Measurements from ENCODE around the gene C3orf52. TPM values are rescaled to one million over a fixed set of nuclear protein-coding genes. Genes with fewer than 3 reads are reported as not detected.

Gene C3orf52
- total RNA-seq, 1 donor from 2014 or later = 1.4 TPM

- DNase-seq (ENCODE audit: extremely low spot score, unreplicated experiment) = no peak
- Mint-ChIP-seq H3K27ac (ENCODE audit: unreplicated experiment) (peak overlapping the region; percentile 61), H3K4me1 (ENCODE audit: unreplicated experiment) (peaks cover 33% of the 10 kb centered on the region), H3K27me3 (ENCODE audit: unreplicated experiment) (no peaks in the 10 kb centered on the region), H3K4me3 (ENCODE audit: unreplicated experiment) (no peak overlapping the region), H3K36me3 (ENCODE audit: unreplicated experiment) (peaks cover 2% of the 10 kb centered on the region), H3K9me3 (ENCODE audit: unreplicated experiment) (peaks cover 6% of the 10 kb centered on the region)
- TF ChIP-seq CTCF (IDR thresholded peaks at IDR 0.05) = no peak
These were observed 11.2 kb downstream of the C3orf52 start for GRCh38 chr3:112097378-112097777.

DNA sequence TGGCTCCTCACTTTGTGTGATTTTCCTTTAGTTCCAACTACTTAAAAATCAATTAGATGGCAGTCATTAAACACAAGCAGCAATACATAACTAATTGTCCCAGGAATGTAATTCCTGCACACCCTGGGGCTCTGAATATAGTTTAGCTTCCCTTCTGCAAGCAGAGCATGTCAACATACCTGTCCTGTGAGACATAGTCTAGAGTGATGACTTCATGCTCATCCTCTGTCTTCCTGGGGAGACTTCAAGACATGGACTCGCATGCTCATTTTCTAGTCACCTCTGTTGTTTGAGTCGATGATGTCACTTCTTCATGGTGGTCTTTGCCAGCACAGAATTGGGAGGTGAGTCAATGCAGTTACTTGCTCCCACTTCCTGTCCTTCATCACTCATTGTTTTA, 15.7 kb downstream of the C3orf52 start:
- H3K36me3 Mint-ChIP-seq (ENCODE audit: unreplicated experiment) = no peaks in the 10 kb centered on the region
- no peaks in the 10 kb centered on the region for H3K9me3 Mint-ChIP-seq (ENCODE audit: unreplicated experiment)
- H3K4me1 Mint-ChIP-seq (ENCODE audit: unreplicated experiment) = peaks cover 18% of the 10 kb centered on the region
- no peak overlapping the region for H3K4me3 Mint-ChIP-seq (ENCODE audit: unreplicated experiment)
- no peaks in the 10 kb centered on the region for H3K27me3 Mint-ChIP-seq (ENCODE audit: unreplicated experiment)
- DNase-seq (ENCODE audit: extremely low spot score, unreplicated experiment) = no peak
- TF ChIP-seq CTCF (IDR thresholded peaks at IDR 0.05) = no peak
- H3K27ac Mint-ChIP-seq (ENCODE audit: unreplicated experiment) = no peak overlapping the region

DNA sequence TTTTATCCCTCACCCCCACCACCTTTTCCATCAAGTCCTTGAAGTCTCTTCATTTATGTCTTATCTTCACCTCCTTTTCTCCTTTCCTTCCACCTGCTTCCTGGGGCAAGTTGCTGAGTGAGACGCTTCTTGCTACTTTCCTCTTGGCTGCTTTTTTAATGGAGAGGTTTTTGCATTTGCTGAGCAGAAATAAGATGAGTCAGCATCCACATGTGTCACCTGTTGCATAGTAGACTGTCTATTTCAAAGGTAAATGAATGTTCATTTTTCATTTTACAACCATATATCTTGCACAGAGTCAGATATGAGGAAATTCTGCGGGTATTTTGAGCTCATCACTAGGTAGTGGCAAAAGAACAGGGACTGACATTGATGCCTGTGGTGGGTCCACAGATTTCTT, 18.6 kb downstream of the C3orf52 start:
- no peak for DNase-seq (ENCODE audit: extremely low spot score, unreplicated experiment)
- TF ChIP-seq CTCF (IDR thresholded peaks at IDR 0.05) = no peak
- H3K9me3 Mint-ChIP-seq (ENCODE audit: unreplicated experiment) = no peaks in the 10 kb centered on the region
- H3K27ac Mint-ChIP-seq (ENCODE audit: unreplicated experiment) = no peak overlapping the region
- no peaks in the 10 kb centered on the region for H3K27me3 Mint-ChIP-seq (ENCODE audit: unreplicated experiment)
- H3K4me3 Mint-ChIP-seq (ENCODE audit: unreplicated experiment) = no peak overlapping the region
- peaks cover 4% of the 10 kb centered on the region for H3K4me1 Mint-ChIP-seq (ENCODE audit: unreplicated experiment)
- H3K36me3 Mint-ChIP-seq (ENCODE audit: unreplicated experiment) = no peaks in the 10 kb centered on the region

GRCh38 chr3:112109322-112109721, 23.1 kb downstream of the C3orf52 start:
- no peaks in the 10 kb centered on the region for H3K36me3 Mint-ChIP-seq (ENCODE audit: unreplicated experiment)
- no peak for DNase-seq (ENCODE audit: extremely low spot score, unreplicated experiment)
- H3K4me3 Mint-ChIP-seq (ENCODE audit: unreplicated experiment) = no peak overlapping the region
- TF ChIP-seq CTCF (IDR thresholded peaks at IDR 0.05) = no peak
- H3K27me3 Mint-ChIP-seq (ENCODE audit: unreplicated experiment) = no peaks in the 10 kb centered on the region
- no peaks in the 10 kb centered on the region for H3K4me1 Mint-ChIP-seq (ENCODE audit: unreplicated experiment)
- H3K9me3 Mint-ChIP-seq (ENCODE audit: unreplicated experiment) = no peaks in the 10 kb centered on the region
- H3K27ac Mint-ChIP-seq (ENCODE audit: unreplicated experiment) = no peak overlapping the region

DNA sequence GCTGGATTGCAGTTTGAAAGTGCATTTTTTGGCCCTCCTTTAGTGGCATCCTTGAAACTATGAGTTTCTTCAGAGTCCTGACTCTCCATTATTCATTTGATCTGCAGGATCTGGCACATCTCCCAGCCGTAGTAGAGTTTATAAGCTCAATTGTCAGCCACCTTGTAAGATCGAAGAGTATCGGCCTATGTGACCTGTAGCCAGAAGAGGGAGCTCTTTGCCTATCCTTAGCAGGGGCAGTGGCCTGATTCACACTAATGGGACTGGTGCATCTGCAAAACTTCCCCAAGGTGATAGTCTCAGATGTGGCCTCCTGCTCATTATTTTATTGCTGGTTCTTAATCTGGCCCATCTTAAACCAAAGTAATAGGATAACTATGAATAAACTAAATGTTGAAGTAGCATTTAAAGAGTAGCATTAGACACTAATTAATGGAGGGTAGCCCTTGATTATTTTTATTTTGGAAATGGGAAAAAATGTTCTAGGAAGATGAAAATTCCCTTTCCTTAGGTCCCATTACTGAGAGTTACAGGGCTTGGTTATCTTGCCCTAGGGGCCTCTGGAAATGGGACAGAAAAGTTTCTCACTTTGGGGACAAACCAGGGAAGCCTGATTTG, 25.7 kb downstream of the C3orf52 start:
- H3K9me3 Mint-ChIP-seq (ENCODE audit: unreplicated experiment) = no peaks in the 10 kb centered on the region
- no peak for DNase-seq (ENCODE audit: extremely low spot score, unreplicated experiment)
- peaks cover 9% of the 10 kb centered on the region for H3K4me1 Mint-ChIP-seq (ENCODE audit: unreplicated experiment)
- no peak overlapping the region for H3K27ac Mint-ChIP-seq (ENCODE audit: unreplicated experiment)
- H3K4me3 Mint-ChIP-seq (ENCODE audit: unreplicated experiment) = no peak overlapping the region
- TF ChIP-seq CTCF (IDR thresholded peaks at IDR 0.05) = peak; percentile 70
- no peaks in the 10 kb centered on the region for H3K27me3 Mint-ChIP-seq (ENCODE audit: unreplicated experiment)
- no peaks in the 10 kb centered on the region for H3K36me3 Mint-ChIP-seq (ENCODE audit: unreplicated experiment)
